ENCODE measurements around the gene MYH11. TPM values are rescaled to one million over a fixed set of nuclear protein-coding genes. Genes with fewer than 3 reads are reported as not detected.
"Not testable (repeated sequence)": the region's sequence is repeated elsewhere in the genome, so short reads cannot be mapped to it uniquely, and the experiment has no call there.

The MYH11 gene
- total RNA-seq, 1 donor from 2014 or later: 0.07 TPM

GRCh38 chr16:15790458-15790857 lies 66.4 kb downstream of the MYH11 start:
- Mint-ChIP-seq H3K9me3 (no peaks in the 10 kb centered on the region), H3K4me1 (no peaks in the 10 kb centered on the region), H3K27ac (no peak overlapping the region), H3K36me3 (no peaks in the 10 kb centered on the region), H3K4me3 (no peak overlapping the region), H3K27me3 (ENCODE audit: insufficient read depth, low read depth) (peaks cover 5% of the 10 kb centered on the region)
- Histone ChIP-seq H3K9me3 (ENCODE audit: low read depth) (no peaks in the 10 kb centered on the region), H3K4me1 (no peaks in the 10 kb centered on the region), H2AFZ (replicated peaks) (no peak overlapping the region), H3F3A (ENCODE audit: low read depth) (no peaks in the 10 kb centered on the region), H3K36me3 (no peaks in the 10 kb centered on the region), H3K27ac (no peak overlapping the region), H3K4me2 (no peak overlapping the region), H3K79me2 (ENCODE audit: low read depth) (no peaks in the 10 kb centered on the region), H4K20me1 (ENCODE audit: low read depth) (no peaks in the 10 kb centered on the region), H3K27me3 (no peaks in the 10 kb centered on the region), H3K4me3 (no peak overlapping the region), H3K9ac (no peak overlapping the region)
- TF ChIP-seq, protein P1, sequence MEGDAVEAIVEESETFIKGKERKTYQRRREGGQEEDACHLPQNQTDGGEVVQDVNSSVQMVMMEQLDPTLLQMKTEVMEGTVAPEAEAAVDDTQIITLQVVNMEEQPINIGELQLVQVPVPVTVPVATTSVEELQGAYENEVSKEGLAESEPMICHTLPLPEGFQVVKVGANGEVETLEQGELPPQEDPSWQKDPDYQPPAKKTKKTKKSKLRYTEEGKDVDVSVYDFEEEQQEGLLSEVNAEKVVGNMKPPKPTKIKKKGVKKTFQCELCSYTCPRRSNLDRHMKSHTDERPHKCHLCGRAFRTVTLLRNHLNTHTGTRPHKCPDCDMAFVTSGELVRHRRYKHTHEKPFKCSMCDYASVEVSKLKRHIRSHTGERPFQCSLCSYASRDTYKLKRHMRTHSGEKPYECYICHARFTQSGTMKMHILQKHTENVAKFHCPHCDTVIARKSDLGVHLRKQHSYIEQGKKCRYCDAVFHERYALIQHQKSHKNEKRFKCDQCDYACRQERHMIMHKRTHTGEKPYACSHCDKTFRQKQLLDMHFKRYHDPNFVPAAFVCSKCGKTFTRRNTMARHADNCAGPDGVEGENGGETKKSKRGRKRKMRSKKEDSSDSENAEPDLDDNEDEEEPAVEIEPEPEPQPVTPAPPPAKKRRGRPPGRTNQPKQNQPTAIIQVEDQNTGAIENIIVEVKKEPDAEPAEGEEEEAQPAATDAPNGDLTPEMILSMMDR (IDR thresholded peaks at IDR 0.05): no peak
- TF ChIP-seq EZH2phosphoT487 (IDR thresholded peaks at IDR 0.05) (no peak), EZH2 (IDR thresholded peaks at IDR 0.05) (no peak)
- no peak for DNase-seq (ENCODE audit: low spot score)

- H4K20me1 ChIP-seq (ENCODE audit: low read depth); H3K79me2 ChIP-seq (ENCODE audit: low read depth); H3F3A ChIP-seq (ENCODE audit: low read depth); H3K27me3 ChIP-seq; H3K4me1 ChIP-seq; H3K9me3 Mint-ChIP-seq; H3K27ac Mint-ChIP-seq; H3K9ac ChIP-seq; H3K27me3 Mint-ChIP-seq (ENCODE audit: insufficient read depth, low read depth); H3K4me3 ChIP-seq; H3K4me3 Mint-ChIP-seq; H3K27ac ChIP-seq; H2AFZ ChIP-seq (replicated peaks); H3K9me3 ChIP-seq (ENCODE audit: low read depth); H3K4me2 ChIP-seq; DNase-seq (ENCODE audit: low spot score); H3K36me3 ChIP-seq; H3K4me1 Mint-ChIP-seq; H3K36me3 Mint-ChIP-seq: not testable (repeated sequence)
These were observed 67.0 kb downstream of the MYH11 start for GRCh38 chr16:15789816-15790215.

DNA sequence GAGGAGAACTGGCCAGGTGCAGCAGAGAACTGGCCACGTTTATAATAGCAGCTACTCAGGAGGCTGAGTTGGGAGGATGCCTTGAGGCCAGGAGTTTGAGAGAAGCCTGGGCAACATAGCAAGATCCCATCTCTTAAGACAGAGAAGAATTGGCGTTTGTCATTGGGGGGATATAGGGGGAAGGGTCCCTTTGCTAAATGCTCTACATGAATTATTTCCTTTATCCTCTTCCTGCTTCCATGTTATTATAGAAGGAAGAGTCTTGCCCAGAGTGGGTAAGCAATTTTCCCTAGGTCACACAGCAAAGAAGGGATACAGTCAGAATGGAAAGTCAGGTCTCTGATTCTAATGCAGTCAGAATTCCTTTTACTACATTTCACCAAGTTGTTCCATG lies 68.0 kb downstream of the MYH11 start:
- H3K27me3 ChIP-seq: no peaks in the 10 kb centered on the region
- H3K27ac ChIP-seq: no peak overlapping the region
- no peaks in the 10 kb centered on the region for H3K79me2 ChIP-seq (ENCODE audit: low read depth)
- H3K9ac ChIP-seq: no peak overlapping the region
- no peak overlapping the region for H3K4me2 ChIP-seq
- DNase-seq (ENCODE audit: low spot score): no peak
- no peak overlapping the region for H2AFZ ChIP-seq (replicated peaks)
- no peak overlapping the region for H3K27ac Mint-ChIP-seq
- no peaks in the 10 kb centered on the region for H3F3A ChIP-seq (ENCODE audit: low read depth)
- no peaks in the 10 kb centered on the region for H3K9me3 ChIP-seq (ENCODE audit: low read depth)
- H3K4me3 ChIP-seq: no peak overlapping the region
- no peaks in the 10 kb centered on the region for H3K36me3 ChIP-seq
- no peak for TF ChIP-seq EZH2phosphoT487 (IDR thresholded peaks at IDR 0.05)
- no peak for TF ChIP-seq EZH2 (IDR thresholded peaks at IDR 0.05)
- TF ChIP-seq, protein P1 (IDR thresholded peaks at IDR 0.05): no peak
- H3K4me1 Mint-ChIP-seq: no peaks in the 10 kb centered on the region
- no peak overlapping the region for H3K4me3 Mint-ChIP-seq
- H3K9me3 Mint-ChIP-seq: no peaks in the 10 kb centered on the region
- peaks cover 7% of the 10 kb centered on the region for H3K27me3 Mint-ChIP-seq (ENCODE audit: insufficient read depth, low read depth)
- H3K4me1 ChIP-seq: no peaks in the 10 kb centered on the region
- H3K36me3 Mint-ChIP-seq: no peaks in the 10 kb centered on the region
- H4K20me1 ChIP-seq (ENCODE audit: low read depth): no peaks in the 10 kb centered on the region

DNA sequence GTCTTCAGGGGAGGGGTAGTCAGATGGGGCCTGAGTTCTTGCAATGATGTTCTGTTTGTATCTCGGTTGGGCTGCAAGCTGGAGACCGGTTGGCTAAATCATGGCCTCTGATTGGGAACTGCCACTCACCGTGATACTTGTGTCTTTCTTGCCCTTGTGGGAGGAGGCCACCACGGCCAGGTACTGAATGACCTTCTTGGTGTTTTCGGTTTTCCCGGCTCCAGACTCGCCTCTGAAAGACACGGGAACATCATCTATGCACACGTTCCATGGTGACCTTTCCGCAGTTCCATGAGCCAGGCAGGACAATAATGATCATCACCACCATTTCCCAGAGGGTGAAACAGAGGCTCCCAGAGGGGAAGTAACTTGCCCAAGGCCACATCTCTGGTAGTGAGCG lies 70.3 kb downstream of the MYH11 start:
- H3K9me3 Mint-ChIP-seq: no peaks in the 10 kb centered on the region
- Histone ChIP-seq H2AFZ (replicated peaks) (no peak overlapping the region), H3K27ac (no peak overlapping the region), H3K79me2 (ENCODE audit: low read depth) (no peaks in the 10 kb centered on the region), H3K9me3 (ENCODE audit: low read depth) (no peaks in the 10 kb centered on the region), H3F3A (ENCODE audit: low read depth) (no peaks in the 10 kb centered on the region), H3K4me2 (no peak overlapping the region), H3K27me3 (no peaks in the 10 kb centered on the region), H4K20me1 (ENCODE audit: low read depth) (no peaks in the 10 kb centered on the region), H3K9ac (no peak overlapping the region), H3K36me3 (no peaks in the 10 kb centered on the region), H3K4me1 (peaks cover 5% of the 10 kb centered on the region), H3K4me3 (no peak overlapping the region)
- H3K4me1 Mint-ChIP-seq: peaks cover 6% of the 10 kb centered on the region
- H3K4me3 Mint-ChIP-seq: peak overlapping the region; percentile 52
- no peak for DNase-seq (ENCODE audit: low spot score)
- H3K36me3 Mint-ChIP-seq: no peaks in the 10 kb centered on the region
- TF ChIP-seq, protein P1 (IDR thresholded peaks at IDR 0.05): no peak
- TF ChIP-seq EZH2phosphoT487 (IDR thresholded peaks at IDR 0.05): no peak
- peaks cover 7% of the 10 kb centered on the region for H3K27me3 Mint-ChIP-seq (ENCODE audit: insufficient read depth, low read depth)
- H3K27ac Mint-ChIP-seq: no peak overlapping the region

Data from neural progenitor cell (in vitro differentiated cells).